Activated CD4-positive, alpha-beta T cell treated with anti-CD3 and anti-CD28 coated beads, Interleukin-2, amount 10 ng/mL, durations not matched to agents 7 days and 5 days (primary cell): ENCODE measurements around the gene KCNJ10. TPM values are rescaled to one million over a fixed set of nuclear protein-coding genes. Genes with fewer than 3 reads are reported as not detected.

Experiments
- CTCF ChIA-PET: fragments of 350-600 bp; sonication (Branson Sonifier 250); formaldehyde crosslinking; loops from one replicate; lab custom pipeline; 2021; ENCODE audit warnings: antibody characterized with exemption; lab: Charles Lee
- POLR2A ChIA-PET: fragments of 350-600 bp; sonication (Branson Sonifier 250); formaldehyde crosslinking; loops from one replicate; lab custom pipeline; 2021; ENCODE audit warnings: antibody characterized with exemption; lab: Charles Lee
- DNase-seq: peaks from one replicate; pipeline ENCODE4 v3.0.0-alpha.2; 2020
- H3K27ac Mint-ChIP-seq: one replicate; pipeline ENCODE4 v1.8.0; 2021; ENCODE audit warnings: mild to moderate bottlenecking, moderate library complexity, mixed read lengths
- H3K27me3 Mint-ChIP-seq: one replicate; pipeline ENCODE4 v1.8.0; 2021; ENCODE audit warnings: mixed read lengths
- H3K36me3 Mint-ChIP-seq: one replicate; pipeline ENCODE4 v1.8.0; 2021; ENCODE audit warnings: low read depth, mixed read lengths
- H3K4me1 Mint-ChIP-seq: one replicate; pipeline ENCODE4 v1.8.0; 2021; ENCODE audit warnings: mixed read lengths
- H3K4me3 Mint-ChIP-seq: one replicate; pipeline ENCODE4 v1.8.0; 2021; ENCODE audit warnings: mild to moderate bottlenecking, moderate library complexity, mixed read lengths
- H3K9me3 Mint-ChIP-seq: one replicate; pipeline ENCODE4 v1.8.0; 2021; ENCODE audit warnings: mixed read lengths
- total RNA-seq, 2 experiments: library from RNA; stranded (reverse); gene quantifications; one replicate each; pipeline ENCODE4 v1.2.3, GENCODE V29; 2021

Gene KCNJ10
- total RNA-seq, 2 experiments from 2014 or later = not detected

DNA sequence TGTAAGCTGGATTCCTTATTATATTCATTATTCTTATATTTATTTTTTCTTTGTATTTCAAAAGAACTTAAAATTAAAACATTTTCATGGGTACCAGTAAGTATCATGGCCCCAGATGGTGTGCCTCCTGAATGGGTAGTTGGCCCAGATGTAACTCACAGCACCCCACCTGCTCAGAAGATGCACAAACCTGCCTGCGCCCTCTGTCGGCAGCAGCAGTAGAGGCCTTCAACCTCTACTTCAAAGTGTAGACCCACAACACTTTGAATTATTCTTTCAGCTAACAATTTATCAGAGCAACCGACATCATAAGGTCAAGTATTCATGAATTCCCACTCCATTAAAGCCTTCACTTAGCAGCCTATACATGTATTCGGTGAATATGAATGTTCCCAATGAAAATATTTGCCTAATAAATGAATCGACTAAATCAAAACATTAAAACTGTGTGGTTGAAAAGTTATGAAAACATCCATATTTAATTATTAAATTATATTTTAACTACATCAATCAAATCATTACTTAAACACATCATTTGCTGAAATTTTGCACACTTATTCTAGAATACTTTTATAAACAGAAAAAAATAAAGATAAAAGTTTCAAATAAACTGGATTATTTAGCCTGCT is 63.5 kb downstream of the KCNJ10 start:
- POLR2A ChIA-PET = no interaction called here
- H3K4me1 Mint-ChIP-seq = no peaks in the 10 kb centered on the region
- H3K27ac Mint-ChIP-seq = no peak overlapping the region
- H3K9me3 Mint-ChIP-seq = no peaks in the 10 kb centered on the region
- CTCF ChIA-PET = interaction anchor here (0.7 to 4.1 kb wide), 17 partner anchors 10 to 390 kb away, joined by 3 to 32 read pairs (median 3); no protein-coding TSS in a partner anchor
- H3K36me3 Mint-ChIP-seq = no peaks in the 10 kb centered on the region
- H3K27me3 Mint-ChIP-seq = peaks cover 20% of the 10 kb centered on the region
- H3K4me3 Mint-ChIP-seq = no peak overlapping the region
- DNase-seq = peak; percentile 84

DNA sequence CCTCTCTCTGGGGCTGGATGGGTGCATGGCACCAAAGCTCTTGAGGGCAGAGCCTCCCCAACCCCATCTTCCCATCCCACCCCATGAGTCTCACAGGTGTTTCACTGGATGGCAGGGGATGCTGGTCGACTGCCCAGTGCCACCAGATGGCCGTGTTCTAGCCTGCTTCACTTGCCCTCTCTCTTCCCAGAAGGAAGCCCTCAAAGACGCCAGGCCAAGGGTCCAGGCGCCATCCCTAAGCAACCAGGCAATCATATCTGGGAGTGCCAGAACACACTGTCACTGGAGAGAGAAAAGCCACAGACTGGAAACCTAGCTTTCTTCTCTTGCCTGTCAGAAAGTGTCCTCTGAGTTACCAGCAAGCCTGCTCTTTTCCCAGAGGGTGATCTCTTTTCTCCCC is 64.9 kb downstream of the KCNJ10 start:
- POLR2A ChIA-PET = no interaction called here

DNA sequence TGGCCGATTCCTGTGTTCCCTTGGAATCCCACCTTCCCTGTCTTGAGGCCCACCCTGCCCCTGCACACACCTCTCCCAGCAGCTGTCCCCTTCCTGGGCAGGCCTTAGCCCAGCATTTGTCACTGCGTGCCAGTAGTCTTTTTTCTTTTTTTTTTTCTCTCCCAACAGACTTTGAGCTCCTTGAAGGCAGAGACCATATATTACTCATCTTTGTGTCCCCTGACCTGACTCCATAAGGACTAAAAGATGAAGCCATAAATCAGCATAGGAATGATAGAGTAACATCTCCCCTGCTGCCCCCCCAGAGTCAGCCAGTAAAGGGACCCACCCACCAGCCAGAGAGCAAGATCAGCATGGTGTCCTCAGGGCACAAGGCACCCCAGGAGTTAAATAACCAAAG is 65.5 kb downstream of the KCNJ10 start:
- CTCF ChIA-PET = interaction anchor here (0.7 to 4.1 kb wide), 4 partner anchors 61 to 224 kb away, joined by 3 to 32 read pairs (median 4); partner anchors contain the start of gene DUSP23
- Mint-ChIP-seq H3K9me3 (no peaks in the 10 kb centered on the region), H3K4me1 (no peaks in the 10 kb centered on the region), H3K36me3 (no peaks in the 10 kb centered on the region), H3K27ac (no peak overlapping the region), H3K4me3 (no peak overlapping the region), H3K27me3 (peaks cover 16% of the 10 kb centered on the region)
- no peak for DNase-seq
- POLR2A ChIA-PET = no interaction called here

More for the DNA sequence above, 64.9 kb downstream of the KCNJ10 start:
- Mint-ChIP-seq H3K27ac (no peak overlapping the region), H3K27me3 (peaks cover 21% of the 10 kb centered on the region), H3K9me3 (no peaks in the 10 kb centered on the region), H3K4me1 (no peaks in the 10 kb centered on the region), H3K36me3 (no peaks in the 10 kb centered on the region), H3K4me3 (no peak overlapping the region)
- DNase-seq = no peak
- CTCF ChIA-PET = interaction anchor here (0.9 to 4.1 kb wide), 8 partner anchors 16 to 372 kb away, joined by 3 to 32 read pairs (median 4); partner anchors contain the start of gene FCRL6

- Mint-ChIP-seq H3K36me3 (no peaks in the 10 kb centered on the region), H3K4me1 (no peaks in the 10 kb centered on the region), H3K27me3 (peaks cover 18% of the 10 kb centered on the region), H3K9me3 (no peaks in the 10 kb centered on the region), H3K27ac (no peak overlapping the region), H3K4me3 (no peak overlapping the region)
- CTCF ChIA-PET = interaction anchor here (0.7 to 4.1 kb wide), 4 partner anchors 61 to 223 kb away, joined by 3 to 32 read pairs (median 4); partner anchors contain the start of gene DUSP23
- DNase-seq = no peak
- POLR2A ChIA-PET = no interaction called here
These were observed 66.0 kb downstream of the KCNJ10 start for GRCh38 chr1:160004001-160004400.

GRCh38 chr1:160001440-160001839 is 68.5 kb downstream of the KCNJ10 start:
- CTCF ChIA-PET = interaction anchor here (0.8 to 1.6 kb wide), 5 partner anchors 12 to 202 kb away, joined by 3 read pairs; no protein-coding TSS in a partner anchor
- no peaks in the 10 kb centered on the region for H3K9me3 Mint-ChIP-seq

DNA sequence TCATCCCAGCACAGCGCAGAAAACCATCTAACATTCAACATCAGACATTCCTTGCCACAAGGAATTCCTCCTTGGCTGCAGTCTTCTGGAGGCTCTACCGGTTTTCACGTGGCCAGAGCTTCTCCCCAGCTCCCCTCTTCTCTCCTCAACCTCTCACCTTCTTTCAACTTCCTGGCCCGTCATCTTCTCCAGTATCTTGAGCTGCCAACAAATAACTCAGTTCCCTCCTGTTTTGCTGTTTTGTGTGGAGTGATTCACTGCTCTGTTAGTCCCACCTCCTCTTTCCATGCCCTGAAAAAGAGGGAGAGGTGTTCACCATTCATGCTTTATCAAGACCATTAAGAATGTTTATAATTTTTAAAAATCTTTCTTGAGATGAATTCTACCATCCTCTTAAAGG is 70.8 kb downstream of the KCNJ10 start:
- H3K27ac Mint-ChIP-seq = no peak overlapping the region
- peaks cover 48% of the 10 kb centered on the region for H3K27me3 Mint-ChIP-seq
- H3K4me3 Mint-ChIP-seq = no peak overlapping the region
- H3K9me3 Mint-ChIP-seq = no peaks in the 10 kb centered on the region
- no peaks in the 10 kb centered on the region for H3K4me1 Mint-ChIP-seq
- ChIA-PET POLR2A (no interaction called here), CTCF (no interaction called here)
- no peak for DNase-seq
- H3K36me3 Mint-ChIP-seq = no peaks in the 10 kb centered on the region

More at GRCh38 chr1:160001440-160001839, 68.5 kb downstream of the KCNJ10 start:
- POLR2A ChIA-PET = no interaction called here
- Mint-ChIP-seq H3K36me3 (no peaks in the 10 kb centered on the region), H3K27me3 (peaks cover 30% of the 10 kb centered on the region), H3K4me1 (no peaks in the 10 kb centered on the region), H3K4me3 (no peak overlapping the region), H3K27ac (no peak overlapping the region)
- no peak for DNase-seq

DNA sequence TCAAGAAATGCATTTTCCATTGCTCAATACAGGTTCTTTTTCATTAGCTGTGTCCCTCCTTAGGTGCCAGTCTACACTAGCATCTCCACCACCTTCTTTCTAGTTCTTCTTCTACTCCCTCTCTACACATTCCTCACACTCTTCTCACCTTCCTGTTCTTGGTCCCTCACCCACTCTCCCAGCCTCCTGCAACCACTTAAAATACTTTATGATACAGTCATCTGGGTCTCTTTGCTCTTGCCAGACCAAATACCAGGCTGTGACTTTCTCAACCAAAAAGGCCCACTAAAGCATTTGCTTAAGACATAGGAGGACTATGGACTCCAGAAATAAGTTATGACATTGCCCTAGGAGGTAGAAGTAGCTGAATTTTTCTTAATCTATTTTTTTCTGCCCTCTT is 73.3 kb downstream of the KCNJ10 start:
- Mint-ChIP-seq H3K4me3 (no peak overlapping the region), H3K27me3 (peaks cover 48% of the 10 kb centered on the region)
- POLR2A ChIA-PET = no interaction called here

GRCh38 chr1:159994896-159995295 is 75.1 kb downstream of the KCNJ10 start:
- Mint-ChIP-seq H3K27me3 (peaks cover 38% of the 10 kb centered on the region), H3K9me3 (no peaks in the 10 kb centered on the region), H3K36me3 (no peaks in the 10 kb centered on the region), H3K4me1 (peaks cover 9% of the 10 kb centered on the region), H3K27ac (no peak overlapping the region), H3K4me3 (no peak overlapping the region)
- ChIA-PET CTCF (no interaction called here), POLR2A (no interaction called here)
- DNase-seq = no peak

More for the DNA sequence above, 73.3 kb downstream of the KCNJ10 start:
- DNase-seq = no peak
- H3K9me3 Mint-ChIP-seq = no peaks in the 10 kb centered on the region
- CTCF ChIA-PET = no interaction called here
- H3K27ac Mint-ChIP-seq = no peak overlapping the region
- H3K36me3 Mint-ChIP-seq = no peaks in the 10 kb centered on the region
- H3K4me1 Mint-ChIP-seq = peaks cover 2% of the 10 kb centered on the region

DNA sequence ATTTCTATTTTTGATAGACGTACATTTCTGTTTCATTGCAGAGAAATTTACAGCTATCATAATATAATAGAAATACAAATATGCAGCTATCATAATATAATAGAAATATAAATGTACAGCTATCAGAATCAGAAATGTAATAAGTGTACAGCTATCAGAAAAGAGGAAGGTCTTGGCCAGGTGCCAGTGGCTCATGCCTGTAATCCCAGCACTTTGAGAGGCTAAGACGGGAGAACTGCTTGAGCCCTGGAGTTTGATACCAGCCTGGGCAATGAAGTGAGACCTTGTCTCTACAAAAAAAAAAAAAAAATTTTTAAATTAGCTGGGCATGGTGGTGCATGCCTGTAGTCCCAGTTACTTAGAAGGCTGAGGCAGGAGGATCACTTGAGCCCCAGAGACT is 76.0 kb downstream of the KCNJ10 start:
- no peak for DNase-seq
- CTCF ChIA-PET = no interaction called here
- Mint-ChIP-seq H3K27me3 (peaks cover 34% of the 10 kb centered on the region), H3K4me1 (peaks cover 9% of the 10 kb centered on the region), H3K9me3 (no peaks in the 10 kb centered on the region), H3K27ac (no peak overlapping the region), H3K4me3 (no peak overlapping the region), H3K36me3 (no peaks in the 10 kb centered on the region)
- POLR2A ChIA-PET = no interaction called here

GRCh38 chr1:159992161-159992560 is 77.8 kb downstream of the KCNJ10 start:
- ChIA-PET POLR2A (no interaction called here), CTCF (interaction anchor here (1.1 kb wide), 1 partner anchor 13 kb away, joined by 3 read pairs; no protein-coding TSS in a partner anchor)
- H3K27ac Mint-ChIP-seq = no peak overlapping the region
- H3K9me3 Mint-ChIP-seq = no peaks in the 10 kb centered on the region
- H3K4me1 Mint-ChIP-seq = peaks cover 9% of the 10 kb centered on the region
- no peak for DNase-seq
- H3K27me3 Mint-ChIP-seq = peaks cover 22% of the 10 kb centered on the region
- H3K36me3 Mint-ChIP-seq = no peaks in the 10 kb centered on the region
- H3K4me3 Mint-ChIP-seq = no peak overlapping the region

GRCh38 chr1:159991513-159991912 is 78.4 kb downstream of the KCNJ10 start:
- ChIA-PET CTCF (interaction anchor here (1.1 kb wide), 1 partner anchor 13 kb away, joined by 3 read pairs; no protein-coding TSS in a partner anchor), POLR2A (no interaction called here)
- H3K4me3 Mint-ChIP-seq = no peak overlapping the region
- no peaks in the 10 kb centered on the region for H3K9me3 Mint-ChIP-seq
- H3K4me1 Mint-ChIP-seq = peaks cover 9% of the 10 kb centered on the region
- no peaks in the 10 kb centered on the region for H3K36me3 Mint-ChIP-seq
- peaks cover 19% of the 10 kb centered on the region for H3K27me3 Mint-ChIP-seq
- H3K27ac Mint-ChIP-seq = no peak overlapping the region
- DNase-seq = peak; percentile 13

GRCh38 chr1:159990005-159990404 is 80.0 kb downstream of the KCNJ10 start:
- Mint-ChIP-seq H3K4me1 (peaks cover 9% of the 10 kb centered on the region), H3K4me3 (no peak overlapping the region), H3K36me3 (no peaks in the 10 kb centered on the region), H3K9me3 (no peaks in the 10 kb centered on the region), H3K27me3 (peaks cover 9% of the 10 kb centered on the region), H3K27ac (no peak overlapping the region)
- ChIA-PET POLR2A (no interaction called here), CTCF (no interaction called here)
- DNase-seq = no peak

GRCh38 chr1:159989581-159989980 is 80.4 kb downstream of the KCNJ10 start:
- Mint-ChIP-seq H3K4me1 (peaks cover 9% of the 10 kb centered on the region), H3K9me3 (no peaks in the 10 kb centered on the region), H3K27me3 (peaks cover 8% of the 10 kb centered on the region), H3K4me3 (no peak overlapping the region), H3K36me3 (no peaks in the 10 kb centered on the region), H3K27ac (no peak overlapping the region)
- ChIA-PET POLR2A (no interaction called here), CTCF (interaction anchor here (0.6 to 1.1 kb wide), 2 partner anchors 16 to 549 kb away, joined by 3 read pairs; no protein-coding TSS in a partner anchor)
- DNase-seq = no peak
